Subcutaneous adipose tissue (tissue), 4 donors: Measurements from ENCODE around the gene NCK2. TPM values are rescaled to one million over a fixed set of nuclear protein-coding genes. Genes with fewer than 3 reads are reported as not detected.

Experiments used
- CTCF ChIP-seq: fragments of 450-650 bp; IDR thresholded peaks from one replicate; pipeline ENCODE4 v1.5.1; 2016; ENCODE audit warnings: low read depth, mild to moderate bottlenecking, control low read depth, antibody characterized with exemption, moderate library complexity
- total RNA-seq, 4 donors: library from RNA; depleted of rRNA; stranded (reverse); fragments of >200 nt; gene quantifications; one replicate each; pipeline ENCODE4 v1.1.0, GENCODE V29; 2016

Gene NCK2
- total RNA-seq, 4 donors from 2014 or later, result 24.3 to 35.2 (median 27.0) TPM

- TF ChIP-seq CTCF, result no peak
Observed at GRCh38 chr2:105744091-105744908, 412 bp upstream of the NCK2 start.

GRCh38 chr2:105746177-105747080, 1.7 kb downstream of the NCK2 start:
- TF ChIP-seq CTCF, result no peak

- TF ChIP-seq CTCF, result no peak
Observed at GRCh38 chr2:105747254-105747894, 2.7 kb downstream of the NCK2 start.

GRCh38 chr2:105747991-105748390, 3.3 kb downstream of the NCK2 start:
- no peak for TF ChIP-seq CTCF

GRCh38 chr2:105748566-105748965, 3.9 kb downstream of the NCK2 start:
- no peak for TF ChIP-seq CTCF

- no peak for TF ChIP-seq CTCF
Observed at GRCh38 chr2:105749583-105750400, 5.1 kb downstream of the NCK2 start.
